ENCODE data around the gene RTF1. TPM values are rescaled to one million over a fixed set of nuclear protein-coding genes. Genes with fewer than 3 reads are reported as not detected.

Gene RTF1
- total RNA-seq, 1 donor from 2014 or later = 26.8 TPM

- ATAC-seq (no peak), DNase-seq (no peak)
- intact Hi-C loops (cut with micrococcal nuclease) = no loop called here
Measured at GRCh38 chr15:41499109-41499851, 82.4 kb downstream of the RTF1 start.

DNA sequence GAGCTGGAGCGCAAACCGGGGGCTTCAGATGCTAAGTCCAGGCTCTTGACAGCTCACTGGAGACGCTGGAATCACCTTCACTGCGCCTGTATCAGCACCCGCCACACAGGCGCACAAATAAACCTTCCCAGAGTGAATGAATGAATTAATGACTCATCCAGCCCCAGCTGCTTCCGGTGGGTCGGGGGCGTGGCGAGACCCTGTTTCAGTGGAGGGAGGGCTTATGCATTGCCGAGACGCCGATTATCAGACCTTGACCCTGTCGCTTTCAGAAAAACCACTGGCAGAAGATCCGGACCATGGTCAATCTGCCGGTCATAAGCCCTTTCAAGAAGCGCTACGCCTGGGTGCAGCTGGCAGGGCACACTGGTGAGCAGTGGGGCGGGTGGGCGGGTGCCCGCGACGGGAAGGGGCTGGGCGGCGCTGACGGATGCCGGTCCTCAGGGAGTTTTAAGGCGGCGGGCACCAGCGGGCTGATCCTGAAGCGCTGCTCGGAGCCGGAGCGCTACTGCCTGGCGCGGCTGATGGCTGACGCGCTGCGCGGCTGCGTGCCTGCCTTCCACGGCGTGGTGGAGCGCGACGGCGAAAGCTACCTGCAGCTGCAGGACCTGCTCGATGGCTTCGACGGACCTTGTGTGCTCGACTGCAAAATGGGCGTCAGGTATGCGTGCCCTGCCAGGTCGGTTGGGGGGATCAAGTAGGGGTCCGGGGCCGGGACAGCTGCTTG, 84.5 kb downstream of the RTF1 start:
- no peak for DNase-seq
- peak; percentile 55 for ATAC-seq
- intact Hi-C loops (cut with micrococcal nuclease) = no loop called here

DNA sequence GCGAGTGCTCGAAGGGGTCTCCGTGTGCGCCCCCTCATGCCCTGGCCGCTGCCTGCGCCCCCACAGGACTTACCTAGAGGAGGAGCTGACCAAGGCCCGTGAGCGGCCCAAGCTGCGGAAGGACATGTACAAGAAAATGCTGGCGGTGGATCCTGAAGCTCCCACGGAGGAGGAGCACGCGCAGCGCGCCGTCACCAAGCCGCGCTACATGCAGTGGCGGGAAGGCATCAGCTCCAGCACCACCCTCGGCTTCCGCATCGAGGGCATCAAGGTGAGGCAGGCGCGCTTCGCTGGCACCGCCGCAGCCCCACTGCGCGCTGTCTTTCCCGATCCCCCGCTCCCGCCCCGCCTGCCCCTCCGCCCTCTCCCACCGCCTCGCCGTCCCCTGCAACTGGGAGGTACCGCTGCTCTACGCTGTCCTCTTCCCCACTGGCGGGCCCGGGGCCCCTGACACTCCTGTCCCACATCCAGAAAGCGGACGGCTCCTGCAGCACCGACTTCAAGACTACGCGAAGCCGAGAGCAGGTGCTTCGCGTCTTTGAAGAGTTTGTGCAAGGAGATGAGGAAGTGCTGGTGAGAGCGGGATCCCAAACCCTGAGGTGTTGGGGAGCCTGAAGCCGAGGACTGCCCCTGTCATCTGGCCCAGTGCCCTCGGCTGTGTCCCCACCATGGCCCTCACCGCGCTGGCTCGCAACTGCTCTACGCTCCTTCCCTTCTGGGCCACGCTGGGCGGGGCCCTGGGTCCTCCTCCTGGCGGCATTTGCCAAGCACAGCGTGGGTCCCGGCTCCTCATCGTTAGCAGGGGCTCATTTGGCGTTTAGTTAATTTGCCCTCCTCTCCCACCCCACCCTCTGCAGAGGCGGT, 85.3 kb downstream of the RTF1 start:
- DNase-seq (no peak), ATAC-seq (peak; percentile 22)
- intact Hi-C loops (cut with micrococcal nuclease) = no loop called here

- ATAC-seq (no peak), DNase-seq (no peak)
- intact Hi-C loops (cut with micrococcal nuclease) = no loop called here
Measured at GRCh38 chr15:41502795-41503668, 86.1 kb downstream of the RTF1 start.

GRCh38 chr15:41503669-41504010, 86.7 kb downstream of the RTF1 start:
- DNase-seq (no peak), ATAC-seq (no peak)
- intact Hi-C loops (cut with micrococcal nuclease) = no loop called here

DNA sequence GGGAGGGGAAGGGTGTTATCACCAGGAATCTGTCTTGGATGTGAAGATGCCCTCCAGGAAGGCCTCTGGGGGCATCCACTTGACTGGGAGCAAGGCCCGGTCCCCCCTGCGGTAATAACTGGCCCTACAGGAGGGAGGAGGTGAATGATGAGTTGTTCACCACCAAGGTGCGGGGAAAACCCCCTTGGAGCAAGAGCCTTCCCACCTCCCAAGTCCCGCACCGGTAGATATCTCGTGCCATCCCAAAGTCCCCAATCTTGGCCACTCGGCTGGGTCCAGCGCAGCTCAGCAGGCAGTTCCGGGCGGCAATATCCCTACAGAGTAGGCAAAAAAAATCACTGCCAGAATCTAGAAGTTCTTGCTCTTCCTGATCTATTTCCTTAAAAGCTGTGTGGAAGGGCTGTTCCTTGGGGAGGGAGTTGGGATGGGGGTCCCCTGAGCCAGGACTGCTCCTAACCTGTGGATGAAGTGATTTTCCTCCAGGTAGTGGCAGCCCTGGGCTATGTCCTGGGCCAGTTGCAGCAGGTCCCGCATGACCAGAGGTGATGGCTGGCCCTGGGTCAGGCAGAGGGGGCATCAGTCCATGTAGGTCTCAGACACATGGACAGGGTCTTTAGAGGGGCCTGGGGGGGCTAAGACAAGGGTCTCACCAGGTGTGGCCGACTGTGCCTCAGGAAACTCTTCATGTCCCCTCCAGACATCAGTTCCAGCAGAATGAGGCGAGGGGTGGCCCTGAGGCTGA, 88.0 kb downstream of the RTF1 start:
- intact Hi-C loops (cut with micrococcal nuclease) = no loop called here
- DNase-seq (no peak), ATAC-seq (no peak)

- no peak for ATAC-seq
- intact Hi-C loops (cut with micrococcal nuclease) = no loop called here
- DNase-seq = no peak
Measured at GRCh38 chr15:41505776-41506175, 88.9 kb downstream of the RTF1 start.

GRCh38 chr15:41506796-41507341, 90.0 kb downstream of the RTF1 start:
- no peak for ATAC-seq
- intact Hi-C loops (cut with micrococcal nuclease) = no loop called here
- DNase-seq = no peak

DNA sequence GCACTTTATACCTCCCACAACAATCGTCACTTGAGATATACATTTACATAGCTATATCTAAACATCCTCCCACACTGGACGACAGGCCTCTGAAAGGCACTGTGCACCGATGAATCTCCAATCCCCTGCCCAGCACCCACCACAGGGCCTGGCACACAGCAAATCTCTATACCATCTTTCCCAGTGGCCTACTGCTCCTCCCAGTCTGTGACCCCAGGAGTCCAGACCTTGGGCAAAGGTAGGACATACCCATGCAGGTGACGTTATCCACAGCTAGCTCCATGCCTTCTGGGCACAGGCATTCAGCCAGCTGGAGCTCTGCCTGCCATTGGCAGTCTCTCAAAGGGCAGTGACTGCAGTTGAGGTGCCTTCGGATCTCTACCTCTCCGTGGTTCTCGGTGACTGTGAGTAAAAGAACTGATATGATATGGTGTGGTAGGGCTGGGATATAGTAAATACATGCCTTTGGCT, 91.0 kb downstream of the RTF1 start:
- DNase-seq = peak; percentile 68
- intact Hi-C loops (cut with micrococcal nuclease) = no loop called here
- ATAC-seq = peak; percentile 75

DNA sequence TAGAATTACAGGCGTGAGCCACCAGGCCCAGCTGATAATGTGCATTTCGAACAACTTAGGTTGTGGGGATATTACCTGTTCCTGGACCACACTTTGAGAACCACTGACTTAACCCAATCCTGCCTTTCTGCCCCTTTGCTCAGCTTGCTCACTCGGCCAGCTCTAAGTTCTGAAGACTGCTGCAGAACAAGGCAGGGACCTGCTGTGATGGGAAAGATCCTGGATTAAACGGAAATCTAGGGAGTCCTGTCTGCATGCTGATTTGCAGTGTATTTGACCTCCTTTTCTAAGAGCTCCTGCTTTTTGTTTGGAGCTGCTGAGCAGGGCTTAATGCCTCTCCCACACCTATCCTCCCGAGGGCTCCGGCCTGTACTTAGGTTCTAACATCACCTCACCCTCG, 93.8 kb downstream of the RTF1 start:
- intact Hi-C loops (cut with micrococcal nuclease) = no loop called here
- ATAC-seq = no peak

GRCh38 chr15:41511331-41511898, 94.5 kb downstream of the RTF1 start:
- ATAC-seq (no peak), DNase-seq (no peak)
- intact Hi-C loops (cut with micrococcal nuclease) = no loop called here

More for the DNA sequence above, 93.8 kb downstream of the RTF1 start:
- no peak for DNase-seq

DNA sequence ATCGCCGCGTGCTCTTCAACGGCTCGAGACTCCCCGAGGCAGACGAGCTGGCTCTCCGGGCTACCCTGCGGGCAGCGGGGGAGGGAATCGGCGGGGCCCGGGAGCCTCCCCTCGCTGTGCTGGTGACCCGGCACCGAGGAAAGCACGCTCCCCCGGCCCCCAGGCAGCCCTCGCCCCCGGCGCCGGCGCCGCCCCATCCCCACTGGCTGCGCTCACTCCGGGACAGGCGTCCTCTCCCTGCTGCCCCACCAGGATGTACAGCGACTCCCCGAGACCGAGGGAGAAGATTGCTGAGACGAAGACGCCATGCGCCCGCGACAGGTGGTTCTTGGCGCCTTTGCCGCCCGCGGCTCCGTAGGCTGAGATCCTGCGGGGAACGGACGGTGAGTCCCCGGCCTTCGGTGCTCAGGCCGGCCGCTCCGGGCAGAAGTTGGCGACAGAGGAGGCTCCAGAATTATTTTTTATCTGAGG, 95.0 kb downstream of the RTF1 start:
- intact Hi-C loops (cut with micrococcal nuclease) = no loop called here
- ATAC-seq = no peak
- DNase-seq = no peak

DNA sequence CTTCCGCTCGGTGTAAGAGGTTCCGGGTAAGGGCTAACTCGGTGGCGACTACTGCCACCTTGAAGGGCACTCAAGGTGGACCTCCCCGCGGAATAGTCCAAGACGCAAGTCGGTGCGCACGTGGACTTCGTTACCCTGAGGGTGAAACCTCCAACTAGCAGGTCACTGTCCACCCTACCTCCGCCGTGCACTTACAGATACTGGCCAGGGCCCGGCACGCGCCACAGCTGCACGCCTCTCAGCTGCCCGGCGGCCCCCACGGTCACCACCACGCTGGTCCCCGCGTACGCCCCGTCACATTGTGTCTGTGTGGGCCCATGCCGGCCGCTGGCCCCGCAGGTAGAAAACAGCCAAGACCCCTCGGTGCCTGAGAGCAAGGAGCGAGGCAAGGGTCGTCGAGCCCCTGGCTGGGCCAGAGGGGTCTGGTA, 95.6 kb downstream of the RTF1 start:
- intact Hi-C loops (cut with micrococcal nuclease) = no loop called here
- ATAC-seq (peak; percentile 11), DNase-seq (no peak)

GRCh38 chr15:41512940-41513505, 96.1 kb downstream of the RTF1 start:
- intact Hi-C loops (cut with micrococcal nuclease) = no loop called here
- peak; percentile 50 for DNase-seq
- peak; percentile 46 for ATAC-seq

- peak; percentile 48 for DNase-seq
- ATAC-seq = peak; percentile 47
- intact Hi-C loops (cut with micrococcal nuclease) = no loop called here
Measured at GRCh38 chr15:41513506-41514227, 96.8 kb downstream of the RTF1 start, which contains the start of gene LTK. LTK (minus strand) TSS chr15:41513827; CDS start chr15:41513709, 118 bp downstream.

DNA sequence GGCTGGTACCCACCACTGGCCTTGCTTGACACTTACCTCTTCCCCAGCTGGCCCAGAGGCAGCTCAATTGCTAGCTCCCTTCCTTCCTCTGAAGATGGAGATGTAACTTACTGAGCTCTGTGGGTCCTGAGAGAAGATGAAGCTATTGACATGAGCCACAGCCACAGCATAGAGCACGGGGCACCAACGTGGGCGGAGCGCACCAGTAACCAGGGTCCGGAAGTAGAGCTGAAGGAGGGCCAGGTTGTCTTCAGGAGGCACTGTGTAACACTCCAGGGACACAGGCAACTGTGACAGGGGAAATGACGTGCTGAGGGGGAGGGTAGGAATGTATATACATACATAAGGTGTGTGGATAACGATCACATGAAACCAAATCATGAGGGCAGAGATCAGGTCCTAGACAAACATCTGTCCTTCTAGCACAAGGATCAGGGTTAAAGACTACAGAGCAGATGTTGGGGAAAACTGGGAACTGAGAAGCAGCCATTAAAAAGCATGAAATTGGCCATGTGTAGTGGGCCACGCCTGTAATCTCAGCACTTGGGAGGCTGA, 101.1 kb downstream of the RTF1 start:
- intact Hi-C loops (cut with micrococcal nuclease) = no loop called here
- no peak for ATAC-seq

More for the DNA sequence above, 101.1 kb downstream of the RTF1 start:
- DNase-seq = no peak

All from left ventricle myocardium superior (tissue), 1 donor.